Skeletal muscle satellite cell (primary cell): Measurements from ENCODE around the gene WFS1.

Source experiments
- H3K27me3 ChIP-seq: 2 replicates; pipeline ENCODE4 v1.7.0; 2013; ENCODE audit warnings: low read length; ENCODE audit not compliant: control insufficient read depth, insufficient read depth
- H3K36me3 ChIP-seq: 2 replicates; pipeline ENCODE4 v1.7.0; 2013; ENCODE audit warnings: mild to moderate bottlenecking, control low read depth, low read length; ENCODE audit not compliant: insufficient read depth
- H3K4me1 ChIP-seq: 2 replicates; pipeline ENCODE4 v1.7.0; 2013; ENCODE audit warnings: low read length; ENCODE audit not compliant: control insufficient read depth, insufficient read depth
- H3K4me2 ChIP-seq: 2 replicates; pipeline ENCODE4 v1.7.0; 2013; ENCODE audit warnings: mild to moderate bottlenecking, low read length
- H3K4me3 ChIP-seq: 2 replicates; pipeline ENCODE4 v1.7.0; 2013; ENCODE audit warnings: low read length
- H3K9ac ChIP-seq: 2 replicates; pipeline ENCODE4 v1.7.0; 2013; ENCODE audit warnings: mild to moderate bottlenecking, low read depth, low read length, moderate library complexity
- H3K9me3 ChIP-seq: replicated peaks from 2 replicates; pipeline ENCODE4 v1.7.0; 2013; ENCODE audit warnings: mild to moderate bottlenecking, control low read depth, low read length

The WFS1 gene

GRCh38 chr4:6351246-6352000, 81.8 kb downstream of the WFS1 start:
- Histone ChIP-seq H3K9me3 (no peaks in the 10 kb centered on the region), H3K4me3 (no peak overlapping the region), H3K27me3 (peaks cover 34% of the 10 kb centered on the region), H3K36me3 (no peaks in the 10 kb centered on the region), H3K4me2 (no peak overlapping the region), H3K4me1 (peaks cover 11% of the 10 kb centered on the region), H3K9ac (no peak overlapping the region)

DNA sequence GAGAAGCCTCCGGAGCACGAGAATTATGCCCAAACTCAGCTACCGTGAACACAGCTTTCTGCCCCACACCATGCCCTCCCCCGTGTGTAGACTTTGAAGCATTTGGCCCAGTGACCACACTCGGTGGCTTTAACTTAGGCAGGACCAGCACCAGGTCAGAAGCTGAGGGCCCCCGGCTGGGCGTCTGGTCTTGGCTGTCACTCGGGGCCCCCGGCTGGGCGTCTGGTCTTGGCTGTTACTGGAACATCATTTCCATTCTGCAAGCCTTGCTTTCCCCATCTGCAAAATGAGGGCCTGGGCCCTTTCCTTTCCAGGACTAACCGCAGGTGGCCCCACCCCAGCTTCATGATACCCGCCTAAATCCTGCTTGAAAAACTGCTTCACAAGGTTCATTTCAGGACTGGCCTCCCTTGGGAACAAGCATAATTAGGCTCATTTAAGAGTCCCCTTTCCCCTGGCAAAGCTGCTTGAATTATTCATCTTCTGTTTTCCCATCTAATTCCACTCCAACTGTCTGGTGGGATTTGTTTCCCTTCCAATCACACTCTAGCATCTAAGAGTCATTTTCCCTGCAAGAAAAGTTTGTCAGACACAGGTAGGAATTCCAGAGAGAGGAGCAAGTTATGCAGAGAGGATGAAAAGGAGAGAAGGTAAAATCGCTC, 82.5 kb downstream of the WFS1 start:
- no peak overlapping the region for H3K4me3 ChIP-seq
- no peak overlapping the region for H3K4me2 ChIP-seq
- no peak overlapping the region for H3K9ac ChIP-seq
- no peaks in the 10 kb centered on the region for H3K36me3 ChIP-seq
- H3K9me3 ChIP-seq = no peaks in the 10 kb centered on the region
- H3K4me1 ChIP-seq = peaks cover 11% of the 10 kb centered on the region
- peaks cover 32% of the 10 kb centered on the region for H3K27me3 ChIP-seq
